HG02623 (cell line): ENCODE measurements around the gene DMRTA1.
A peak's percentile ranks its signal among the peaks of the same experiment; 100 is the strongest.
"Not testable (repeated sequence)": the region's sequence is repeated elsewhere in the genome, so short reads cannot be mapped to it uniquely, and the experiment has no call there.

Source experiments
- ATAC-seq: cut with Tn5 transposase; IDR thresholded peaks from one replicate; pipeline ENCODE4 v1.9.1; 2021; ENCODE audit warnings: moderate library complexity; ENCODE audit not compliant: unreplicated experiment

DMRTA1 gene

DNA sequence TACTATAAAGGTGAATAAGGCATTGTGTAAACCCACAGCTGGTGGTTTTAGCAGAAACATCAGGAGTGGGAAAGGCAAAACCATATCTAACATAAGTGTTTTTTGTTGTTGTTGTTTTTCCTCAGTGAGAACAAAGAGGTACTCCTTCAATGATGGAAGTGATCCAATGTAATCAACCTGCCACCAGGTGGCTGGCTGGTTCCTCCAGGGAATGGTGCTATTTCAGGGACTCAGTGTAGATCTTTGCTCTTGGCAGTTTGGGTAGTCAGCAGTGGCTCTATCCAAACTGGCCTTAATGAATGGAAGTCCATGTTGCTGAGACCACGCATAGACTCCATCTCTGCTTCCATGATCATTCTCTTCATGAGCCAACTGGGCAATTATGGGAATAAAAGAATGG is 10.8 kb downstream of the DMRTA1 start:
- ATAC-seq: no peak

DNA sequence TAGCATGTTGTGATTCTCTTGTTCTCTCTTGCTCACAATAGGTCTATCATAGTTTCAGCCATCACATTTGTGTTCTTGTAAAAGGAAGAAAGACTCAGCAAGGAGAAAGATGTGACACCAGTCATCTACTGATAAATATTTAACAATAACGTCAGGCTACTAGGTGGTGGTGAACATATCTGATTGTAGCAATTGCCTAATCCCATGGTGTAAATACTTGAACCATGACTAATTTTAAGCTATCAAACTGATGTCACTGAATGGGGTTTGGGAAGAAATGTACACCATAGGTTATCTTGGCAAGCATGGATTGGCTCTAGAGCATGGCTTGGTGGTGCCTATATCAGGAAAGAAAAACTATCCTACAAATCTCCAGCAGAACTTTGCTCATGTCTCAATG is 16.6 kb downstream of the DMRTA1 start:
- no peak for ATAC-seq

DNA sequence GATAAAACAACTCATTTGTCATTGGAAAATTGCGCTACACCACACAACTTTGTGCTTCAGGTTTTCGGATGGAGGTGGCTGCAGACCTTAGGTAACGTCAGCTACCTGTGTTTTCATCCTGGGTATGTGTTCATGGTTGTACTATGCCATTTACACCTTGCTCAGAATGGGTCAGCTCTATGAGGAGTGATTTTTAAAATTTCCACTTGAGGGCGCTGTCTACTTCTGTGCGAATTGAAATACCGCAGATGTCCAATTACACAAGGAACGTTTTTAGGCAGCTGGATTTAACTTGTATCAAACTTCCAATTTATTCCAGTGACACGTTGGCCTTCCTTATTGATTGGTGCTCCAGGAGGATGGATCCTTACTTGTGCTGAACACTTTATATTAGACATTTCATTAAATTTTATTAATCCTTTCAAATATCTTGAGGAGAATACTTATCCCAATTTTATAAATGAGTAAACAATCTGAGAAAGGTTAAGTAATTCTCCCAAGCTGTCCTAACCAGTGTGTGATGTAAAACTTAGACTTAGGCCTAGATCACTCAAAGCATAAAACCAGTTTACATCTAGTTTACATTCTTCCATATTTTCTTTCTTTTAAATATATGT is 23.4 kb downstream of the DMRTA1 start:
- peak; percentile 69 for ATAC-seq

DNA sequence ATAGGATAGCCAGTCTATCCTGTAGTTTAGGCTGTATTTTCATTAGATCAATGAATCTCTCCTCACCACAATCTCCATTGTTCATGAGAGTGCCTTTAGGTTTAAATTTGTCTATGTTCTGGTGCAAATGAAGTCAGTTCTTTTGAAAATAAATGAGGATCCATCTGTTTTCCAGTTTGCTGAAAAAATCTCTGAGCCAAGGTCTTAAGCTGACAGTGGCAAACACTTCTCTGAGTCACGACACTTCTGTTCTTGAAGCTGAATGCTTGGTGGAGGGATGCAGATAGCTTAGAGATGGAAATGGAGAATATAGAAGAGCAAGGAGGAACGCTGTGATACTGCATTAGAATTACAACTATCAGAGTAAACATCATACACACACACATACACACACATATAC is 34.9 kb downstream of the DMRTA1 start:
- ATAC-seq: no peak

DNA sequence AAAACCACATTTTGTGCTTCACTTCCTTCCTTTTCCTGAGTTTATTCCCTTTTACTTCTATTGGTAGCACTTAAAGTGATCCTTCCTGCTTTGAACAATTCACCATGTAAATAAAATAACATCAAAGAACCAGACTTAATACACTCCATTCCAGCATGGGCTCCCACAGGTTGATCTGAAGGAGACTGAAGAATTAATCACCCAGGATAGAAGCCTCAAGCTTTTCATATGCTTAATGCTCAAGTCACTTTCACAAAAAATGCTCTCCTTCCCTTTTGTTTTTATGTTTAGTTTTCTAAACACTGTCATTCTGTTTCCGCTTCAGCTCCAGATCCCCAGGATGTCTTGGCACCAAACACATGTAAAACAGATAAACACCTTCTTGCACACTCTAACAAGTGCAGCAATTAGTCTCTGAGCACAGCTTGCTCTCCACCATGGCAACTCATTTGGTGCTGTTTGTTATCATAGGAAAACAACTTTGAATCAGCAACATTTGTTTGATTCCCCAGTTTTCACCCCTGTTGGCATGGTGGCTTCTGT is 37.0 kb downstream of the DMRTA1 start:
- ATAC-seq: no peak

DNA sequence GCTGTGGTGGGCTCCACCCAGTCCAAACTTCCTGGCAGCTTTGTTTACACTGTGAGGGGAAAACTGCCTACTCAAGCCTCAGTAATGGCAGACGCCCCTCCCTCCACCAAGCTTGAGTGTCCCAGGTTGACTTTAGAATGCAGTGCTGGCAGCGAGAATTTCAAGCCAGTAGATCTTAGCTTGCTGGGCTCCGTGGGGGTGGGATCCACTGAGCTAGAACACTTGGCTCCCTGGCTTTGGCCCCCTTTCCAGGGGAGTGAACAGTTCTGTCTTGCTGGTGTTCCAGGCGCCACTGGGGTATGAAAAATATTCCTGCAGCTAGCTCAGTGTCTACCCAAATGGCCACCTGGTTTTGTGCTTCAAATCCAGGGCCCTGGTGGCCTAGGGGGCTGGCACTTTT is 49.6 kb downstream of the DMRTA1 start:
- ATAC-seq: not testable (repeated sequence)
